Ishikawa (cell line): ENCODE results near the gene SYT7.

Experiments
- CEBPB ChIP-seq: IDR thresholded peaks from 2 replicates; pipeline ENCODE4 v1.6.1; 2012
- CREB1 ChIP-seq: IDR thresholded peaks from 2 replicates; pipeline ENCODE4 v1.6.1; 2012; ENCODE audit warnings: low read depth
- EGR1 ChIP-seq: IDR thresholded peaks from 2 replicates; pipeline ENCODE4 v1.6.1; 2012
- EP300 ChIP-seq: IDR thresholded peaks from 2 replicates; pipeline ENCODE4 v1.6.1; 2012; ENCODE audit warnings: borderline replicate concordance
- FOXM1 ChIP-seq: IDR thresholded peaks from 2 replicates; pipeline ENCODE4 v1.6.1; 2012; ENCODE audit warnings: low read depth, borderline replicate concordance
- MAX ChIP-seq: IDR thresholded peaks from 2 replicates; pipeline ENCODE4 v1.6.1; 2012
- NFIC ChIP-seq: IDR thresholded peaks from 2 replicates; pipeline ENCODE4 v1.6.1; 2012
- RAD21 ChIP-seq: IDR thresholded peaks from 2 replicates; pipeline ENCODE4 v1.6.1; 2012; ENCODE audit warnings: low read depth
- REST ChIP-seq: IDR thresholded peaks from 2 replicates; pipeline ENCODE4 v1.6.1; 2012; ENCODE audit warnings: low read depth, mild to moderate bottlenecking
- TAF1 ChIP-seq: IDR thresholded peaks from 2 replicates; pipeline ENCODE4 v1.6.1; 2012; ENCODE audit warnings: low read depth, mild to moderate bottlenecking
- TCF12 ChIP-seq: IDR thresholded peaks from 2 replicates; pipeline ENCODE4 v1.6.1; 2012; ENCODE audit warnings: low read depth
- TEAD4 ChIP-seq: IDR thresholded peaks from 2 replicates; pipeline ENCODE4 v1.6.1; 2012
- USF1 ChIP-seq: IDR thresholded peaks from 2 replicates; pipeline ENCODE4 v1.6.1; 2012
- YY1 ChIP-seq: IDR thresholded peaks from 2 replicates; pipeline ENCODE4 v1.6.1; 2012; ENCODE audit warnings: low read depth
- ZBTB7A ChIP-seq: IDR thresholded peaks from 2 replicates; pipeline ENCODE4 v1.6.1; 2012; ENCODE audit warnings: low read depth

The SYT7 gene

GRCh38 chr11:61528114-61528513 lies 52.8 kb downstream of the SYT7 start:
- TF ChIP-seq FOXM1 (no peak), MAX (no peak), TCF12 (no peak)

GRCh38 chr11:61526956-61527731 lies 53.7 kb downstream of the SYT7 start:
- TF ChIP-seq REST (no peak), FOXM1 (no peak), CREB1 (no peak), USF1 (no peak), EP300 (no peak), MAX (no peak), ZBTB7A (no peak), CEBPB (no peak), EGR1 (no peak)

- no peak for TF ChIP-seq NFIC
- TF ChIP-seq TCF12, result no peak
- TF ChIP-seq EGR1, result no peak
- no peak for TF ChIP-seq RAD21
- TF ChIP-seq CREB1, result no peak
- no peak for TF ChIP-seq USF1
- no peak for TF ChIP-seq ZBTB7A
- no peak for TF ChIP-seq MAX
- TF ChIP-seq REST, result no peak
- no peak for TF ChIP-seq TAF1
- TF ChIP-seq EP300, result no peak
- TF ChIP-seq CEBPB, result no peak
- no peak for TF ChIP-seq TEAD4
- no peak for TF ChIP-seq FOXM1
- no peak for TF ChIP-seq YY1
Measured at GRCh38 chr11:61526229-61526628, 54.6 kb downstream of the SYT7 start.

GRCh38 chr11:61524963-61525587 lies 55.8 kb downstream of the SYT7 start:
- TF ChIP-seq FOXM1 (no peak), NFIC (no peak), ZBTB7A (no peak), RAD21 (no peak), USF1 (no peak), CREB1 (no peak), MAX (no peak), EP300 (no peak), REST (no peak), TCF12 (no peak)
